ENCODE data around the gene RABL3.

- TF ChIP-seq CTCF (IDR thresholded peaks at IDR 0.05) (no peak), POLR2AphosphoS5 (IDR thresholded peaks at IDR 0.05) (no peak)
Measured at GRCh38 chr3:120752230-120752629, 9.9 kb upstream of the RABL3 start.

All from breast epithelium (tissue), 3 donors.